ENCODE measurements around the gene RAB28.

Gene RAB28

GRCh38 chr4:13478131-13478530 is 6.0 kb downstream of the RAB28 start:
- no peak for ATAC-seq
- TF ChIP-seq CREB5 (CRISPR knock-in tag; IDR thresholded peaks at IDR 0.05; ENCODE audit: low read depth) = no peak
- no peak for TF ChIP-seq RARB (CRISPR knock-in tag; IDR thresholded peaks at IDR 0.05)
- TF ChIP-seq ESRRG (CRISPR knock-in tag; IDR thresholded peaks at IDR 0.05) = no peak
- no peak for TF ChIP-seq ZC3H10 (CRISPR knock-in tag; IDR thresholded peaks at IDR 0.05)
- no peak for TF ChIP-seq ZNF70 (CRISPR knock-in tag; IDR thresholded peaks at IDR 0.05)
- TF ChIP-seq BACH2 (CRISPR knock-in tag; IDR thresholded peaks at IDR 0.05; ENCODE audit: borderline replicate concordance) = no peak
- TF ChIP-seq POU6F1 (CRISPR knock-in tag; IDR thresholded peaks at IDR 0.05; ENCODE audit: borderline replicate concordance, low read depth) = no peak
- no peak for TF ChIP-seq ZFP30 (CRISPR knock-in tag; IDR thresholded peaks at IDR 0.05)
- TF ChIP-seq GLIS3 (CRISPR knock-in tag; IDR thresholded peaks at IDR 0.05) = no peak
- no peak for TF ChIP-seq TOX (CRISPR knock-in tag; IDR thresholded peaks at IDR 0.05; ENCODE audit: borderline replicate concordance)
- no peak for TF ChIP-seq OSR1 (CRISPR knock-in tag; IDR thresholded peaks at IDR 0.05)
- TF ChIP-seq CSRNP3 (CRISPR knock-in tag; IDR thresholded peaks at IDR 0.05) = no peak
- TF ChIP-seq SNAI2 (CRISPR knock-in tag; IDR thresholded peaks at IDR 0.05) = no peak
- no peak for TF ChIP-seq ISL1 (CRISPR knock-in tag; IDR thresholded peaks at IDR 0.05)
- no peak for TF ChIP-seq PATZ1 (CRISPR knock-in tag; IDR thresholded peaks at IDR 0.05; ENCODE audit: borderline replicate concordance)

GRCh38 chr4:13476915-13477314 is 7.2 kb downstream of the RAB28 start:
- ATAC-seq = peak; percentile 98
- TF ChIP-seq GLIS3 (CRISPR knock-in tag; IDR thresholded peaks at IDR 0.05) = no peak
- no peak for TF ChIP-seq TSHZ2 (CRISPR knock-in tag; IDR thresholded peaks at IDR 0.05)
- TF ChIP-seq ISL1 (CRISPR knock-in tag; IDR thresholded peaks at IDR 0.05) = peak; percentile 35; the same call in 1 of the 2 replicates
- TF ChIP-seq ZC3H10 (CRISPR knock-in tag; IDR thresholded peaks at IDR 0.05) = no peak

GRCh38 chr4:13476152-13476551 is 8.0 kb downstream of the RAB28 start:
- ATAC-seq = no peak
- TF ChIP-seq OSR1 (CRISPR knock-in tag; IDR thresholded peaks at IDR 0.05) (no peak), ZNF565 (CRISPR knock-in tag; conservative IDR thresholded peaks at IDR 0.05; ENCODE audit: low read depth) (no peak), ZNF8 (CRISPR knock-in tag; IDR thresholded peaks at IDR 0.05) (no peak), TOX (CRISPR knock-in tag; IDR thresholded peaks at IDR 0.05; ENCODE audit: borderline replicate concordance) (no peak), SNAI2 (CRISPR knock-in tag; IDR thresholded peaks at IDR 0.05) (no peak)

- no peak for ATAC-seq
- TF ChIP-seq PATZ1 (CRISPR knock-in tag; IDR thresholded peaks at IDR 0.05; ENCODE audit: borderline replicate concordance) (no peak), TOX (CRISPR knock-in tag; IDR thresholded peaks at IDR 0.05; ENCODE audit: borderline replicate concordance) (no peak), CREB5 (CRISPR knock-in tag; IDR thresholded peaks at IDR 0.05; ENCODE audit: low read depth) (no peak), BACH2 (CRISPR knock-in tag; IDR thresholded peaks at IDR 0.05; ENCODE audit: borderline replicate concordance) (no peak), ZNF565 (CRISPR knock-in tag; conservative IDR thresholded peaks at IDR 0.05; ENCODE audit: low read depth) (no peak), ZFP30 (CRISPR knock-in tag; IDR thresholded peaks at IDR 0.05) (no peak), OSR1 (CRISPR knock-in tag; IDR thresholded peaks at IDR 0.05) (no peak), PPARA (CRISPR knock-in tag; IDR thresholded peaks at IDR 0.05; ENCODE audit: borderline replicate concordance) (no peak), GLIS3 (CRISPR knock-in tag; IDR thresholded peaks at IDR 0.05) (no peak), ESRRG (CRISPR knock-in tag; IDR thresholded peaks at IDR 0.05) (no peak), ISL1 (CRISPR knock-in tag; IDR thresholded peaks at IDR 0.05) (no peak), CSDC2 (CRISPR knock-in tag; IDR thresholded peaks at IDR 0.05) (no peak), POU6F1 (CRISPR knock-in tag; IDR thresholded peaks at IDR 0.05; ENCODE audit: borderline replicate concordance, low read depth) (no peak), SNAI2 (CRISPR knock-in tag; IDR thresholded peaks at IDR 0.05) (no peak), RARB (CRISPR knock-in tag; IDR thresholded peaks at IDR 0.05) (no peak)
Observed at GRCh38 chr4:13471400-13471799, 12.7 kb downstream of the RAB28 start.
